ENCODE measurements around the gene AP3D1.

- no peak for TF ChIP-seq GATA2 (IDR thresholded peaks at IDR 0.05; ENCODE audit: low read depth, low read length)
- TF ChIP-seq GATA3 (IDR thresholded peaks at IDR 0.05; ENCODE audit: low read depth, low read length): no peak
Measured at GRCh38 chr19:2114218-2114617, 37.1 kb downstream of the AP3D1 start.

All from SH-SY5Y (cell line).